Liver (tissue), 9 donors: ENCODE data around the gene NTN5. TPM values are rescaled to one million over a fixed set of nuclear protein-coding genes. Genes with fewer than 3 reads are reported as not detected.
A peak's percentile ranks its signal among the peaks of the same experiment; 100 is the strongest.

ENCODE experiments used
- DNase-seq: peaks from one replicate; pipeline ENCODE4 v3.0.0-alpha.2; 2017; ENCODE audit warnings: low spot score
- H3K27ac ChIP-seq, 2 donors: one replicate each; pipeline ENCODE4 v1.7.0; 2013; ENCODE audit warnings: inconsistent platforms in 2 of 2, low read length in 2 of 2, control low read depth in 1 of 2, low read depth in 1 of 2, mild to moderate bottlenecking in 1 of 2
- H3K27me3 ChIP-seq, 4 donors: one replicate each; pipeline versions ENCODE4 v1.6.1 to v1.7.0; 2013; ENCODE audit warnings: low read length in 3 of 4, inconsistent platforms in 1 of 4, mild to moderate bottlenecking in 1 of 4, moderate library complexity in 1 of 4; ENCODE audit not compliant: control insufficient read depth in 4 of 4, insufficient read depth in 4 of 4
- H3K36me3 ChIP-seq, 4 donors: one replicate each; pipeline versions ENCODE4 v1.6.1 to v1.7.0; 2013; ENCODE audit warnings: low read length in 3 of 4, mild to moderate bottlenecking in 3 of 4, low read depth in 1 of 4, moderate library complexity in 1 of 4; ENCODE audit not compliant: control insufficient read depth in 4 of 4, insufficient read depth in 3 of 4
- H3K4me1 ChIP-seq, 4 donors: one replicate each; pipeline versions ENCODE4 v1.6.1 to v1.7.0; 2013; ENCODE audit warnings: low read length in 3 of 4, mild to moderate bottlenecking in 3 of 4, moderate library complexity in 1 of 4; ENCODE audit not compliant: control insufficient read depth in 4 of 4, insufficient read depth in 4 of 4
- H3K4me3 ChIP-seq, 3 donors: one replicate each; pipeline versions ENCODE4 v1.6.1 to v1.7.0; 2013; ENCODE audit warnings: low read length in 3 of 3, control low read depth in 1 of 3, low read depth in 1 of 3, mild to moderate bottlenecking in 1 of 3
- H3K9ac ChIP-seq, 2 donors: one replicate each; pipeline ENCODE4 v1.7.0; 2013; ENCODE audit warnings: low read length in 2 of 2, mild to moderate bottlenecking in 2 of 2, moderate library complexity in 2 of 2, control low read depth in 1 of 2, low read depth in 1 of 2
- H3K9me3 ChIP-seq, 4 donors: one replicate each; pipeline versions ENCODE4 v1.6.1 to v1.7.0; 2013; ENCODE audit warnings: low read length in 3 of 4; ENCODE audit not compliant: control insufficient read depth in 4 of 4
- EGR1 ChIP-seq, 2 donors: IDR thresholded peaks; 2 replicates each; pipeline ENCODE4 v1.6.1; 2016 to 2018; ENCODE audit warnings: antibody characterized with exemption in 2 of 2, low read depth in 2 of 2
- FOXA1 ChIP-seq: IDR thresholded peaks from 2 replicates; pipeline ENCODE4 v1.6.1; 2016; ENCODE audit warnings: antibody characterized with exemption
- HNF4A ChIP-seq, 2 donors: conservative IDR thresholded peaks; 2 replicates each; pipeline ENCODE4 v1.6.1; 2016; ENCODE audit warnings: antibody characterized with exemption in 2 of 2, mild to moderate bottlenecking in 2 of 2
- JUND ChIP-seq, 2 donors: IDR thresholded peaks; 2 replicates each; pipeline ENCODE4 v1.6.1; 2016; ENCODE audit warnings: antibody characterized with exemption in 2 of 2
- RAD21 ChIP-seq, 2 donors: IDR thresholded peaks; 2 replicates each; pipeline ENCODE4 v1.6.1; 2016; ENCODE audit warnings: antibody characterized with exemption in 2 of 2, mild to moderate bottlenecking in 2 of 2
- RXRA ChIP-seq, 2 donors: IDR thresholded peaks; 2 replicates each; pipeline ENCODE4 v1.6.1; 2017 to 2018; ENCODE audit warnings: antibody characterized with exemption in 2 of 2, mild to moderate bottlenecking in 1 of 2
- SP1 ChIP-seq: IDR thresholded peaks from 2 replicates; pipeline ENCODE4 v1.6.1; 2018; ENCODE audit warnings: antibody characterized with exemption, mild to moderate bottlenecking
- TAF1 ChIP-seq: conservative IDR thresholded peaks from 2 replicates; pipeline ENCODE4 v1.6.1; 2016; ENCODE audit warnings: antibody characterized with exemption, mild to moderate bottlenecking
- YY1 ChIP-seq: IDR thresholded peaks from 2 replicates; pipeline ENCODE4 v1.6.1; 2016; ENCODE audit warnings: antibody characterized with exemption, mild to moderate bottlenecking
- WGBS: extraction: QIAGEN DNeasy Blood & Tissue Kit; methylation state at CpG from one replicate; pipeline ENCODE4 v1.1.7; 2013; 5-methylcytosine and 5-hydroxymethylcytosine counted together
- polyA plus RNA-seq, 2 donors: library from polyadenylated mRNA; stranded (reverse) in 1 of 2; unstranded in 1 of 2; fragments of 200-250 nt in 1 of 2; fragments of >200 nt in 1 of 2; fragmentation: Nextera tagmentation in 1 of 2; extraction: Ambion mirVana in 1 of 2; gene quantifications; one replicate each; pipeline versions ENCODE4 v1.2.1 to v1.2.3, GENCODE V29; 2013 to 2015
- total RNA-seq, 2 donors: library from RNA; depleted of rRNA; stranded (reverse); fragments of >200 nt; gene quantifications; one replicate each; pipeline ENCODE4 v1.2.3, GENCODE V29; 2014
- TF ChIP-seq, protein P1 (sequence below): fragments of 150-350 bp; IDR thresholded peaks from 2 replicates; pipeline ENCODE4 v1.5.1; 2017; ENCODE audit warnings: improper control_type of control experiment, low read depth, low read length; ENCODE audit not compliant: missing input control
- TF ChIP-seq, protein P2 (sequence below): IDR thresholded peaks from 2 replicates; pipeline ENCODE4 v1.6.1; 2016; ENCODE audit warnings: antibody characterized with exemption
- TF ChIP-seq, protein P3 (sequence below): IDR thresholded peaks from 2 replicates; pipeline ENCODE4 v1.6.1; 2016; ENCODE audit warnings: antibody characterized with exemption, mild to moderate bottlenecking
- donor health status: healthy.
- donor health status: healthy.
- donor health status: healthy.
- donor health status: healthy.
- donor health status: healthy.

The NTN5 gene
- total and polyA plus RNA-seq, 4 donors: 0.08 to 0.09 TPM; not detected in 2

DNA sequence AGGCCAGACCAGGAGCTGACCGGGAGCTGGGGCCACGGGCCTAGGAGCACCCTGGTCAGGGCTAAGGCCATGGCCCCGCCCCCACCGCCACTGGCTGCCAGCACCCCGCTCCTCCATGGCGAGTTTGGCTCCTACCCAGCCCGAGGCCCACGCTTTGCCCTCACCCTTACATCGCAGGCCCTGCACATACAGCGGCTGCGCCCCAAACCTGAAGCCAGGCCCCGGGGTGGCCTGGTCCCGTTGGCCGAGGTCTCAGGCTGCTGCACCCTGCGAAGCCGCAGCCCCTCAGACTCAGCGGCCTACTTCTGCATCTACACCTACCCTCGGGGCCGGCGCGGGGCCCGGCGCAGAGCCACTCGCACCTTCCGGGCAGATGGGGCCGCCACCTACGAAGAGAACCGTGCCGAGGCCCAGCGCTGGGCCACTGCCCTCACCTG is 46.9 kb downstream of the NTN5 start:
- WGBS: 77% methylated on average over 30 of the region's 30 CpGs
- H3K27me3 ChIP-seq: no peaks in the 10 kb centered on the region
- no peak for TF ChIP-seq FOXA1
- TF ChIP-seq, protein P1, sequence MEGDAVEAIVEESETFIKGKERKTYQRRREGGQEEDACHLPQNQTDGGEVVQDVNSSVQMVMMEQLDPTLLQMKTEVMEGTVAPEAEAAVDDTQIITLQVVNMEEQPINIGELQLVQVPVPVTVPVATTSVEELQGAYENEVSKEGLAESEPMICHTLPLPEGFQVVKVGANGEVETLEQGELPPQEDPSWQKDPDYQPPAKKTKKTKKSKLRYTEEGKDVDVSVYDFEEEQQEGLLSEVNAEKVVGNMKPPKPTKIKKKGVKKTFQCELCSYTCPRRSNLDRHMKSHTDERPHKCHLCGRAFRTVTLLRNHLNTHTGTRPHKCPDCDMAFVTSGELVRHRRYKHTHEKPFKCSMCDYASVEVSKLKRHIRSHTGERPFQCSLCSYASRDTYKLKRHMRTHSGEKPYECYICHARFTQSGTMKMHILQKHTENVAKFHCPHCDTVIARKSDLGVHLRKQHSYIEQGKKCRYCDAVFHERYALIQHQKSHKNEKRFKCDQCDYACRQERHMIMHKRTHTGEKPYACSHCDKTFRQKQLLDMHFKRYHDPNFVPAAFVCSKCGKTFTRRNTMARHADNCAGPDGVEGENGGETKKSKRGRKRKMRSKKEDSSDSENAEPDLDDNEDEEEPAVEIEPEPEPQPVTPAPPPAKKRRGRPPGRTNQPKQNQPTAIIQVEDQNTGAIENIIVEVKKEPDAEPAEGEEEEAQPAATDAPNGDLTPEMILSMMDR: no peak
- TF ChIP-seq EGR1 (IDR thresholded peaks at IDR 0.05; ENCODE audit: low read depth in 2 of 2): no peak
- no peak for TF ChIP-seq JUND (IDR thresholded peaks at IDR 0.05)
- no peak for TF ChIP-seq YY1
- TF ChIP-seq, protein P2, sequence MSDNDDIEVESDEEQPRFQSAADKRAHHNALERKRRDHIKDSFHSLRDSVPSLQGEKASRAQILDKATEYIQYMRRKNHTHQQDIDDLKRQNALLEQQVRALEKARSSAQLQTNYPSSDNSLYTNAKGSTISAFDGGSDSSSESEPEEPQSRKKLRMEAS: no peak
- TF ChIP-seq SP1: no peak
- no peak for TF ChIP-seq TAF1
- TF ChIP-seq HNF4A (conservative IDR thresholded peaks at IDR 0.05): no peak
- DNase-seq: peak; percentile 35
- H3K4me3 ChIP-seq: peak overlapping the region in 1 of 3 donors; percentile 41
- no peaks in the 10 kb centered on the region for H3K9me3 ChIP-seq
- H3K9ac ChIP-seq: no peak overlapping the region
- peaks cover 0 to 2% (median 0%) of the 10 kb centered on the region in 4 donors for H3K36me3 ChIP-seq
- H3K4me1 ChIP-seq: peaks cover 12 to 64% (median 40%) of the 10 kb centered on the region in 4 donors
- H3K27ac ChIP-seq: no peak overlapping the region

DNA sequence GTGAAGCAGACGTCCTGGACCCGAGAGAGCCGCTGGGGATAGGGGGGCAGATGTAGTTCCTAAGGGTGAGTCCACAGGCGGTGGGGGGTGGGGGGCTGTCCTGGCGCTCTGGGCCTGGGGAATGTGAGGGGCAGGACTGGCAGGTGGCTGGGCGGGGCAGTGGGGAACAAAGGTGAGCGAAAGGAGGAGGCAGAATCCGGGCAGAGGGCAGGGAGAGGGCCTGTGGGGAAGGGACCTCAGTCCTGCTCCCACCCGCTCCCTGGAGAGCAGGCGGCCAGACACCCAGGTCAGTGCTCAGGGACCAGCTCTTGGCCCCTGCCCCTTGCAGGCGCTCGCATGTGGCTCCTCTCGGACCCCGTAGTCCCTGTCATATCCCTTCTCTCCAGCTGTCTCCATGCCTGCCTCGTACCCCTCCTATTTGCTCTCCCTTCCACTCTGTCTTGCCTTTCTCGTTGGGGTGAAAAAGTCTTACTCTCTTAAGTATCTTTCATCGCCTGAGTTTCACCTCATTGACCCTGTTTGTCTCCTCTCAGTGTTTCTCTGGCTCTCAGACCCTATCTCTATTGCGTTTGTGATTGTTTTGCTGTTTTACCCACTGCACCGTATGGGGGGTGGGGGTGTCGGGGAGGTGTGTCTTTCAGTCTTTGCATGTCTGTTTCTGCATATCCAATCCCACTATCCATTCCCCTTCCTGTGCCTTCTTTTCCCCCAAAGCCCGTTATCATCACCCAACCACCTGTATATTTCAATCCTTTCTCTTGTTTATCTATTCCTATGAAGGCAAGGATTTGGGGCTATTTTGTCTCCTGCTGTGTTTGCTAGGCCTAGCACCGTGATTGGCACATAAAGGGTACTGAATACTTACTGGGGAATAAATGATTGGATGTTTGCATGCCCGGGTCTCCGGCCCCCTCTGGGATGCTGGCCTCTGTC is 47.8 kb downstream of the NTN5 start:
- 29% methylated on average over 24 of the region's 24 CpGs for WGBS
- peaks cover 10 to 56% (median 40%) of the 10 kb centered on the region in 4 donors for H3K4me1 ChIP-seq
- H3K9me3 ChIP-seq: no peaks in the 10 kb centered on the region
- peak; percentile 64 for DNase-seq
- H3K27ac ChIP-seq: peak overlapping the region; percentile 20 to 76
- H3K4me3 ChIP-seq: peak overlapping the region; percentile 21 to 59 (median 57)
- TF ChIP-seq RXRA (IDR thresholded peaks at IDR 0.05) (no peak), HNF4A (conservative IDR thresholded peaks at IDR 0.05) (peak in 1 of 2 donors; percentile 3), RAD21 (IDR thresholded peaks at IDR 0.05) (no peak)
- TF ChIP-seq, protein P3, sequence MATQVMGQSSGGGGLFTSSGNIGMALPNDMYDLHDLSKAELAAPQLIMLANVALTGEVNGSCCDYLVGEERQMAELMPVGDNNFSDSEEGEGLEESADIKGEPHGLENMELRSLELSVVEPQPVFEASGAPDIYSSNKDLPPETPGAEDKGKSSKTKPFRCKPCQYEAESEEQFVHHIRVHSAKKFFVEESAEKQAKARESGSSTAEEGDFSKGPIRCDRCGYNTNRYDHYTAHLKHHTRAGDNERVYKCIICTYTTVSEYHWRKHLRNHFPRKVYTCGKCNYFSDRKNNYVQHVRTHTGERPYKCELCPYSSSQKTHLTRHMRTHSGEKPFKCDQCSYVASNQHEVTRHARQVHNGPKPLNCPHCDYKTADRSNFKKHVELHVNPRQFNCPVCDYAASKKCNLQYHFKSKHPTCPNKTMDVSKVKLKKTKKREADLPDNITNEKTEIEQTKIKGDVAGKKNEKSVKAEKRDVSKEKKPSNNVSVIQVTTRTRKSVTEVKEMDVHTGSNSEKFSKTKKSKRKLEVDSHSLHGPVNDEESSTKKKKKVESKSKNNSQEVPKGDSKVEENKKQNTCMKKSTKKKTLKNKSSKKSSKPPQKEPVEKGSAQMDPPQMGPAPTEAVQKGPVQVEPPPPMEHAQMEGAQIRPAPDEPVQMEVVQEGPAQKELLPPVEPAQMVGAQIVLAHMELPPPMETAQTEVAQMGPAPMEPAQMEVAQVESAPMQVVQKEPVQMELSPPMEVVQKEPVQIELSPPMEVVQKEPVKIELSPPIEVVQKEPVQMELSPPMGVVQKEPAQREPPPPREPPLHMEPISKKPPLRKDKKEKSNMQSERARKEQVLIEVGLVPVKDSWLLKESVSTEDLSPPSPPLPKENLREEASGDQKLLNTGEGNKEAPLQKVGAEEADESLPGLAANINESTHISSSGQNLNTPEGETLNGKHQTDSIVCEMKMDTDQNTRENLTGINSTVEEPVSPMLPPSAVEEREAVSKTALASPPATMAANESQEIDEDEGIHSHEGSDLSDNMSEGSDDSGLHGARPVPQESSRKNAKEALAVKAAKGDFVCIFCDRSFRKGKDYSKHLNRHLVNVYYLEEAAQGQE: no peak
- peak overlapping the region in 1 of 2 donors; percentile 60 for H3K9ac ChIP-seq
- no peaks in the 10 kb centered on the region for H3K36me3 ChIP-seq
- H3K27me3 ChIP-seq: no peaks in the 10 kb centered on the region
